Right atrium auricular region (tissue), 2 donors: ENCODE data around the gene SYT1. TPM values are rescaled to one million over a fixed set of nuclear protein-coding genes. Genes with fewer than 3 reads are reported as not detected.

Source experiments
- DNase-seq: peaks from one replicate; pipeline ENCODE4 v3.0.0-alpha.2; 2019; ENCODE audit warnings: low spot score
- H3K27ac ChIP-seq, 2 donors: fragments of 200-600 bp; sonication (generic); 1 replicate in 1 of 2; 2 replicates in 1 of 2; pipeline ENCODE4 v1.5.1; 2016 to 2019
- H3K27me3 ChIP-seq, 2 donors: fragments of 200-600 bp; sonication (generic); one replicate each; pipeline versions ENCODE4 v1.5.1 to v1.6.0; 2017 to 2019
- H3K36me3 ChIP-seq: fragments of 200-600 bp; sonication (generic); one replicate; pipeline ENCODE4 v1.5.1; 2016
- H3K4me1 ChIP-seq, 2 donors: fragments of 200-600 bp; sonication (generic); one replicate each; pipeline versions ENCODE4 v1.5.1 to v1.6.0; 2017 to 2019
- H3K4me3 ChIP-seq, 2 donors: fragments of 200-600 bp; sonication (generic); 1 replicate in 1 of 2; 2 replicates in 1 of 2; pipeline ENCODE4 v1.5.1; 2017 to 2019; ENCODE audit warnings: mild to moderate bottlenecking in 1 of 2, moderate library complexity in 1 of 2
- H3K9me3 ChIP-seq, 2 donors: fragments of 200-600 bp; sonication (generic); one replicate each; pipeline ENCODE4 v1.5.1; 2019
- CTCF ChIP-seq, 2 donors: fragments of 200-600 bp; sonication (generic); IDR thresholded peaks; one replicate each; pipeline ENCODE4 v1.5.1; 2019; ENCODE audit warnings: antibody characterized with exemption in 2 of 2
- total RNA-seq, 2 donors: library from RNA; depleted of rRNA; stranded (reverse); fragments of >200 nt; gene quantifications; one replicate each; pipeline ENCODE4 v1.1.0, GENCODE V29; 2016

Gene SYT1
- total RNA-seq, 2 donors from 2014 or later, result 0.16 TPM; not detected in 1

DNA sequence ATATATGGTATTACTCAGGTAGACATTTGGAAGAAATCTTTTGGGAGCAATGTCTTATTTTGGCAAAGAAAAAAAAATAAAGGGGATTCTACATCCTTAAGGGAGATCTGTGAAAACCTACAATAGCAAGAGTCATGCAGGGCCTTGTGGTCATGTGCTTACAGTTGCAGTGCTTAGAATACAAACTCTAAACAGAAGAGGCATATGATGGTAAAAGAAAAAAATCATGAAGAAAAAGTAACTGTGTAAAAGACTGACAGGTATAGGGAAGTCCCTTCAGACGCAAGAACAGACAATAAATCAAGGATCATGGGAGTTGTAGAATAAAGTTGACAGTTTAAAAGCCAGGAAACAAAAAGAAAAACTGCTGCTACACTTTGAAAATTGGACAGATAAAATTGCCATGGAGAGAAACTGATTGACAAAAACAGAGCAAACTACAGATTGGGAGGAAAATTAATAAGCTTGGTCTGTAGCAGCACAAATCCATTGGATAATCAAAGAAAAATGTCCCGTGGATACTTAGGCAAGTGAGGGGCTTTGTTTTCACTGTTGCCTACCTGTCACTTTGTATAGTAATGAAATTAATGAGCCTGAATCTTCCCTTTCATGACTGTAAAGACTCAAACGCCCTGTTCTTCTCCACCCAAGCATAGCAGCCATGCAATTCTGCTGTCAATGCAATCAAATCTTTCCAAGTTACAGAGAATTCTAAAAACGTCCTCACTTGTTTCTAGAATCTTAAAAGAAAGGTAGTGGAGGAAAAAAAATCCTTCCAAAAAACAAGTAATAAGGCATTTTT lies 402.0 kb downstream of the SYT1 start:
- DNase-seq, result no peak
- Histone ChIP-seq H3K36me3 (no peaks in the 10 kb centered on the region), H3K9me3 (no peaks in the 10 kb centered on the region), H3K27ac (no peak overlapping the region), H3K4me1 (no peaks in the 10 kb centered on the region), H3K4me3 (no peak overlapping the region), H3K27me3 (no peaks in the 10 kb centered on the region)
- no peak for TF ChIP-seq CTCF (IDR thresholded peaks at IDR 0.05)

- no peak for DNase-seq
- no peak overlapping the region for H3K4me3 ChIP-seq
- H3K9me3 ChIP-seq, result no peaks in the 10 kb centered on the region
- no peaks in the 10 kb centered on the region for H3K4me1 ChIP-seq
- H3K27ac ChIP-seq, result no peak overlapping the region
- no peaks in the 10 kb centered on the region for H3K36me3 ChIP-seq
- no peak for TF ChIP-seq CTCF (IDR thresholded peaks at IDR 0.05)
- H3K27me3 ChIP-seq, result no peaks in the 10 kb centered on the region
Observed at GRCh38 chr12:79267580-79267979, 403.0 kb downstream of the SYT1 start.

DNA sequence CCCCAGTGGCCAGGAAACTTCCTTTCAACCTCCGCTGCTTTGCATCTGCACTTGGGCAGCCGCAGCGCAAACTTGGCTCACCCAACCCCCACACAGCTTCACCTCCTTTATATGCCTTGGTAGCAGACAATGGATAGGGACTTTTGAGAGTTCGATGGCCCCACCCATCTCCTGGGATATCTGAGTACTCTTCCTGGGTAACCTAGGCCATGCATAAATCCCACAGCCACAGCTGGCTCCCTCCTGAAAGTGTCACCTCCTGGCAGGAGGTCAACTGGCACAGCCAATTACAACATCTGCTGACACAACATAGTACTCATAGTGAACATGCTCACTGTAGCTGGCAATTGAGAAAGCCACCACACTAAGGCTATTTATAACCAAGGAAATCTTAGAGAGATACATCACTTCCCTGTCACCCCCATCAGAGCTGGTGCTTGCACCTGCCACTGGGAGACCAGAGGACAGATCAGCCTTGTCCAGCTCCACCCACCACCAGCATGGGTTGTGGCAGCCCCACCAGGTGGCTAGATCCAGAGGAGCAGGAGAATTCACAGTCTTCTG lies 410.0 kb downstream of the SYT1 start:
- DNase-seq, result no peak
- Histone ChIP-seq H3K27me3 (no peaks in the 10 kb centered on the region), H3K36me3 (no peaks in the 10 kb centered on the region), H3K4me3 (no peak overlapping the region), H3K4me1 (no peaks in the 10 kb centered on the region), H3K9me3 (peaks cover 0 to 24% of the 10 kb centered on the region in 2 donors), H3K27ac (no peak overlapping the region)
- TF ChIP-seq CTCF (IDR thresholded peaks at IDR 0.05), result no peak

GRCh38 chr12:79275631-79276030 lies 411.1 kb downstream of the SYT1 start:
- no peak for DNase-seq
- peaks cover 0 to 30% of the 10 kb centered on the region in 2 donors for H3K9me3 ChIP-seq
- H3K27me3 ChIP-seq, result no peaks in the 10 kb centered on the region
- no peak for TF ChIP-seq CTCF (IDR thresholded peaks at IDR 0.05)
- H3K4me1 ChIP-seq, result no peaks in the 10 kb centered on the region
- no peaks in the 10 kb centered on the region for H3K36me3 ChIP-seq
- H3K4me3 ChIP-seq, result no peak overlapping the region
- H3K27ac ChIP-seq, result no peak overlapping the region

DNA sequence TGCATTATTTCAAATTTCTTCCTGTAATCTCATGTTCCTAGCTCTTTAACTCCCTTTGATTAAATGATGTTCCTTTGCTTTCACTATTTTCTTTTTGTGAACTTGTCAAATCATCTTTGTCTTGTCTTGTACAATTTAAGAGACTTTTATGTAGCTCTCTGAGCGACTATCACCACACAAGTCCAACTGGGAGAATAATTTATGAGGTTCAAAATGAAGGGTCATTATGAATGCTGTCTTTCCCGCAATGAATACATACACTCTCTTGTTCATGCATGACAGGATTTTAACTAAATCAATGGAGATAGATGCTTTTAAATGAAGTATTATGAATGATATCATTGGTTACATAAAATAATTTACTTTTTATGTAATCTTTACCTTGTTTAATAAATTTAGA lies 418.8 kb downstream of the SYT1 start:
- DNase-seq, result no peak
- H3K27me3 ChIP-seq, result no peaks in the 10 kb centered on the region
- no peaks in the 10 kb centered on the region for H3K36me3 ChIP-seq
- H3K9me3 ChIP-seq, result peaks cover 0 to 9% of the 10 kb centered on the region in 2 donors
- no peak for TF ChIP-seq CTCF (IDR thresholded peaks at IDR 0.05)
- H3K4me1 ChIP-seq, result no peaks in the 10 kb centered on the region
- no peak overlapping the region for H3K4me3 ChIP-seq
- no peak overlapping the region for H3K27ac ChIP-seq
